ENCODE data around the gene CGN. TPM values are rescaled to one million over a fixed set of nuclear protein-coding genes. Genes with fewer than 3 reads are reported as not detected.

The CGN gene
- total RNA-seq, 2 donors from 2014 or later = 2.7 to 5.5 TPM

DNA sequence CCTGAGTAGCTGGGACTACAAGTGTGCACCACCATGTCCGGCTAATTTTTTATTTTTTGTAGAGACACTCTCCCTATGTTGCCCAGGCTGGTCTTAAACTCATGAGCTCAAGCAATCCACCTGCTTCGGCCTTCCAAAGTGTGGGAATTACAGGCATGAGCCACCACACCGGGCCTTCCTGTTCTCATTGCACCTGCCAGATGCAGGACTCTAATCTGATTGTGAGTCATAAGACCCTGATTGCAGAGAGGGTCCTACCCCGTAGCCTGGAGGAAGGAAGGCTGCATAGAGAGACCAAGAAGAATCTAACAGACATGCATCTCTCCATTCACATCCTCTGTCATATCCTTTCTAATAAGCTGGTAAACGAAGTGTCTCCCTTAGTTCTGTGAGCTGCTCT lies 19.5 kb upstream of the CGN start:
- Mint-ChIP-seq H3K9me3 (no peaks in the 10 kb centered on the region), H3K27me3 (no peaks in the 10 kb centered on the region), H3K4me1 (peaks cover 6% of the 10 kb centered on the region), H3K4me3 (no peak overlapping the region), H3K36me3 (ENCODE audit: low read depth) (no peaks in the 10 kb centered on the region), H3K27ac (no peak overlapping the region)
- no peak for ATAC-seq (replicated peaks)

DNA sequence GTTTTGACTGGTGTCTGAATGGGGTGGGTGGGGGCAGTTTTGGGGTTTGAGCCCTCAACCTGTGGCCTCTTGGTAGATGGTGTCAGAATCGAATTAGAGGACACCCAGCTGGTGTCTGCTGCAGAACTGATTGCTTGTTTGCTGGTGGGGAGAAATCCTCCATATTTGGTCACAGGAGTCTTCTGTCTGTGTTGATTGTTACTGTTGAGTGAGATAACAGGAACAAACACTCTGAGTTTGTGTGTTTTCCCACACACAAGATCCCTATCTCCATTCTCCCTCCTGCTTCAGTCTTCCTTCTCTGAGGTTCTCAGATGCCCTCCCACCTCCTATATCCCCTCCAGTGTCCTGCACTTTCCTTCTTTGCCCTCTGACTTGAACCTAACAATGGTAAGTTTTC lies 19.1 kb upstream of the CGN start:
- H3K36me3 Mint-ChIP-seq (ENCODE audit: low read depth) = no peaks in the 10 kb centered on the region
- no peak overlapping the region for H3K27ac Mint-ChIP-seq
- H3K9me3 Mint-ChIP-seq = no peaks in the 10 kb centered on the region
- no peak for ATAC-seq (replicated peaks)
- no peaks in the 10 kb centered on the region for H3K27me3 Mint-ChIP-seq
- no peak overlapping the region for H3K4me3 Mint-ChIP-seq
- H3K4me1 Mint-ChIP-seq = peaks cover 6% of the 10 kb centered on the region

DNA sequence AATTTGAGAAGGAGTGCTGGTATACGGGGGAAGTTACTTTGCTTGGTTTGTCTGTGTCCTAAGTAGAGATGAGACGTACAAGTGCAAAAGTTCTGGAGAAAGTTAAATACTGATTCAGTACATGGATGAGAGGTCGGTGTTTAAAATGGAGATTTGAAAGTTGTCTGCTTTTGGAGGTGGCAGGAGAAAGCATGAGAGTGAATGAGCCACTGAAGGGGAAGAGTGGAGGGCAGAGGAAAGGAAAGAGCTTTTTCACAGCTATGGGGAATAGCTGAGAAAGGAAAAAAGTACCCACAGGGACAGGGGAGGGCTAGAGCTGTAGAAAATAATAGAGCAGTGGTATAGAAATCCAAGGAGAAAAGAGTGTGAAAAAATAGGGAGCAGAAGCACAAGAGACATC lies 18.1 kb upstream of the CGN start:
- no peaks in the 10 kb centered on the region for H3K36me3 Mint-ChIP-seq (ENCODE audit: low read depth)
- H3K27ac Mint-ChIP-seq = no peak overlapping the region
- H3K4me3 Mint-ChIP-seq = no peak overlapping the region
- ATAC-seq (replicated peaks) = no peak
- H3K9me3 Mint-ChIP-seq = no peaks in the 10 kb centered on the region
- H3K4me1 Mint-ChIP-seq = peaks cover 6% of the 10 kb centered on the region
- H3K27me3 Mint-ChIP-seq = no peaks in the 10 kb centered on the region

DNA sequence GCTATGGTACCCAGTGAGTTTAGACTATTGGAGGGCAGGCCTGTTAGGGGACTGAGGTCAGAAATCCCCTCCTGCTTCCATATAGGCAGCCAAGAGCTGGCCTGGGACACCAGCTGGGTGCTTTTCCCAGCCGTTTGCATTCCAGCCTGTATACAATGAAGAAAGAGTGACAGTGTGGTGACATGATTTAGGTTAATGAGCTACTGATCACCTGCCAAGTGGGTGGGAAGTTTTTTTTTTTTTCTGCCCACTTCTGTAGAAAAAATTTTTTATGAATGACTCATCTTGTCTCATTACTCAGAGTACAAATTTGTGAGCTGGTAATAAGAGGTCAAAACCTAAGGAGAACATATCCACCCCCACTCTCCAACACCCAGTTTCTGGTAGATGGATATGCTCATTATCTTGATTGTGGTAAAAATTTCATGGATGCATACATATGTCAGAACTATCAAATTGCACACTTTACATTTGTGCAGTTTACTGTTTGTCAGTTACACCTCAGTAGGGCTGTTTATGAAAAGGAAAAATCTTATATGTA lies 16.4 kb upstream of the CGN start:
- Mint-ChIP-seq H3K27ac (no peak overlapping the region), H3K4me3 (no peak overlapping the region), H3K27me3 (no peaks in the 10 kb centered on the region), H3K4me1 (peaks cover 6% of the 10 kb centered on the region), H3K9me3 (no peaks in the 10 kb centered on the region), H3K36me3 (ENCODE audit: low read depth) (no peaks in the 10 kb centered on the region)
- ATAC-seq (replicated peaks) = peak; percentile 91

DNA sequence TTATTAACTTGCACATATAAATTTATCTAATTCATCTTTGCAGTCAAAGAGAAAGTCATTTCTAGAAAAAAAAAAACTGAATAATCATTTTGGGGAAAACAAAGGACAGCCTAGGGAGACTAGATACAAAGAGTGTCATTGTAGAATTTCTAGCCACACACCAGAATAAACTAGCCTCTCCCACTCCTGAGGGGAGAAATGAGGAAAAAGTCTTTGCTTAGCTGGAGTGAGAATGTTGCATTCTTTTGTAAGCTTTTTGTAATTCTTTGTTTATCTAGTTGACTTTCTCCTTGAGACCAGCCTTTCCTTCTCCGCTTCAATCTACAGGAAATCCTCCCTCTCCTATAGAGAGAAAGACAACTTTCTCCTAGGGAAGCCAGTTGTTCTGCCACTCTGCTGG lies 15.9 kb upstream of the CGN start:
- H3K27ac Mint-ChIP-seq = no peak overlapping the region
- H3K9me3 Mint-ChIP-seq = no peaks in the 10 kb centered on the region
- H3K27me3 Mint-ChIP-seq = no peaks in the 10 kb centered on the region
- H3K36me3 Mint-ChIP-seq (ENCODE audit: low read depth) = no peaks in the 10 kb centered on the region
- ATAC-seq (replicated peaks) = no peak
- peaks cover 6% of the 10 kb centered on the region for H3K4me1 Mint-ChIP-seq
- no peak overlapping the region for H3K4me3 Mint-ChIP-seq

DNA sequence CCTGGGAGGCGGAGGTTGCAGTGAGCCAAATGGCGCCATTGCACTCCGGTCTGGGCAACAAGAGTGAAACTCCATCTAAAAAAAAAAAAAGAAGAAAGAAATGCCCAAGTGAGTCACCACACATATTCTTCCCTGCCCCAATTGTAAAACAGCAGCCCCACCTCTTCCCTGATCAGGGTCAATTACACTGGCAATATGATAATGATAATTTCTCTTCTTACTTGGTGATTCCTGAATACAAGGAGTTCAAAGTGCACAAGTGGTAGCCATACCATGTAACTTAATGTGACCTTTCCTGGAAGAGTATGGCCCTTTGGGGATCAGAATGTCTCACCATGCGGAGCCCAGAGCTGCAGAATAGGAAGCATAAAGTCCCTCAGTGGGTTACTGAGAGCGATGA lies 11.8 kb upstream of the CGN start:
- Mint-ChIP-seq H3K27me3 (no peaks in the 10 kb centered on the region), H3K36me3 (ENCODE audit: low read depth) (no peaks in the 10 kb centered on the region), H3K4me1 (peaks cover 6% of the 10 kb centered on the region), H3K9me3 (no peaks in the 10 kb centered on the region), H3K4me3 (no peak overlapping the region), H3K27ac (no peak overlapping the region)
- ATAC-seq (replicated peaks) = no peak

DNA sequence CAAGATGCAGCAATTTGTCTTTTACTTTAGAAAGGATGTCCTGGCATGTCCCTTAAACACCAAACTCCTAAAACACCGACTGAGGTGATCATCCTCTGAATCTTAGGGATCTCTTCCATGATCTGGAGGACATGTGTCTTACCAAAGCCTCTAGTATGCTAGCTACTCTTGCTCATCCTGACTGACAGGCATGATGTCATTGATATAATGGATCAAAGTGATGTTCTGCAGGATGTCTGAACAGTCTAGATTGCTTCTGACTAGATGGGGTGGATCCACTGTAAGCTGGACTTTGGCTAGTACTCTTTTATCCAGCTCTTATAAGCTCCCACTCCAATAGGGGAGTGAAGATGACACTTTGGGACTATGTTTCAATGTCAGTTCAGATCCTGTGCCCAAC lies 11.3 kb upstream of the CGN start:
- H3K27ac Mint-ChIP-seq = no peak overlapping the region
- no peak for ATAC-seq (replicated peaks)

DNA sequence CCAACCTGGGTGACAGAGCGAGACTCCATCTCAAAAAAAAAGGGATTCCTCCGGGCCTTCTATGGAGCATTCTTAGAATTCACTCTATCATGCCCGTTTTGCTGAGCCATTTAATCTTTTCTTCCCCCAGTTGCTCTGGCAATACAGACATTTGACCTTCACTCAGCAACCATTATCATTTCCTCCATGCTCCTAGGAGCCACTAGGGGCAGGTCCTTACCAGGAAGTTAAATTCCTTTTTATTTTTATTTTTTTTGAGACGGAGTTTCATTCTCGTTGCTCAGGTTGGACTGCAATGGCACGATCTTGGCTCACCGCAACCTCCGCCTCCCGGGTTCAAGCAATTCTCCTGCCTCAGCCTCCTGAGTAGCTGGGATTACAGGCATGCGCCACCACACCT lies 9.7 kb upstream of the CGN start:
- Mint-ChIP-seq H3K4me3 (no peak overlapping the region), H3K27ac (no peak overlapping the region), H3K36me3 (ENCODE audit: low read depth) (no peaks in the 10 kb centered on the region), H3K4me1 (no peaks in the 10 kb centered on the region), H3K9me3 (no peaks in the 10 kb centered on the region), H3K27me3 (no peaks in the 10 kb centered on the region)
- no peak for ATAC-seq (replicated peaks)

More for the DNA sequence above, 11.3 kb upstream of the CGN start:
- H3K4me3 Mint-ChIP-seq = no peak overlapping the region
- no peaks in the 10 kb centered on the region for H3K9me3 Mint-ChIP-seq
- H3K27me3 Mint-ChIP-seq = no peaks in the 10 kb centered on the region
- no peaks in the 10 kb centered on the region for H3K36me3 Mint-ChIP-seq (ENCODE audit: low read depth)
- peaks cover 2% of the 10 kb centered on the region for H3K4me1 Mint-ChIP-seq

DNA sequence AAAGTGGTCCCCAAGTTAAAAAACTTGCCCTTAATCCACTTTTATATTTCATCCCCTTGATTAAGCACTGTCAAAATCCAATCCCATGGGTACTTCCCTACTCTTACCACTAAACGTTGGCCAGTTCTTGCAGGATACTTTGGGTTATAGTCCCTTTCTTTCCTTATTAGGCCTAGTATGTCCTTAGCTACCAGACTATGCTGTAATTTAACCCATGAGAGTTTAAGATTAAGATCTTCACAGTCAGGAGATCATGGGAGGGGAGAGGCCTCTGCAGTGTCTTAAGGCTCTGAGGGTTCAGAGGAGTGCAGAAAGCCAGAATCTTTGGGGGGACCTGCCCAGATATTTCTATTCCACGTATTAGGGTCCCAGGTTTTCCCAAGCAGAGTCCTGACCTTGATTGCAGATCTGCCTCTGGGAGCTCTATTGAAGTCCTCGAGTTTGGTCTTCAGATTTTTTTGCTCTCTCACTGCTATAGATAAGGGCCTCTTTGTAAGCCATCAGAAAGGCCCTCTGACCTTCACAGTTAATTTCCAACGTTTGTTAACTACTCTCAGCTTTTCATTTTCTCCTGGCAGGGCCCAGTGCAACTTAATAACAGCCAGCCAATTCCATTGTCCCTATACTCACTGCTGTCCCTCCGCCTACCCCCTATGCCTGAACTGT lies 9.0 kb upstream of the CGN start:
- Mint-ChIP-seq H3K4me3 (no peak overlapping the region), H3K27me3 (no peaks in the 10 kb centered on the region), H3K9me3 (no peaks in the 10 kb centered on the region), H3K36me3 (ENCODE audit: low read depth) (no peaks in the 10 kb centered on the region), H3K4me1 (peaks cover 2% of the 10 kb centered on the region), H3K27ac (no peak overlapping the region)
- no peak for ATAC-seq (replicated peaks)

DNA sequence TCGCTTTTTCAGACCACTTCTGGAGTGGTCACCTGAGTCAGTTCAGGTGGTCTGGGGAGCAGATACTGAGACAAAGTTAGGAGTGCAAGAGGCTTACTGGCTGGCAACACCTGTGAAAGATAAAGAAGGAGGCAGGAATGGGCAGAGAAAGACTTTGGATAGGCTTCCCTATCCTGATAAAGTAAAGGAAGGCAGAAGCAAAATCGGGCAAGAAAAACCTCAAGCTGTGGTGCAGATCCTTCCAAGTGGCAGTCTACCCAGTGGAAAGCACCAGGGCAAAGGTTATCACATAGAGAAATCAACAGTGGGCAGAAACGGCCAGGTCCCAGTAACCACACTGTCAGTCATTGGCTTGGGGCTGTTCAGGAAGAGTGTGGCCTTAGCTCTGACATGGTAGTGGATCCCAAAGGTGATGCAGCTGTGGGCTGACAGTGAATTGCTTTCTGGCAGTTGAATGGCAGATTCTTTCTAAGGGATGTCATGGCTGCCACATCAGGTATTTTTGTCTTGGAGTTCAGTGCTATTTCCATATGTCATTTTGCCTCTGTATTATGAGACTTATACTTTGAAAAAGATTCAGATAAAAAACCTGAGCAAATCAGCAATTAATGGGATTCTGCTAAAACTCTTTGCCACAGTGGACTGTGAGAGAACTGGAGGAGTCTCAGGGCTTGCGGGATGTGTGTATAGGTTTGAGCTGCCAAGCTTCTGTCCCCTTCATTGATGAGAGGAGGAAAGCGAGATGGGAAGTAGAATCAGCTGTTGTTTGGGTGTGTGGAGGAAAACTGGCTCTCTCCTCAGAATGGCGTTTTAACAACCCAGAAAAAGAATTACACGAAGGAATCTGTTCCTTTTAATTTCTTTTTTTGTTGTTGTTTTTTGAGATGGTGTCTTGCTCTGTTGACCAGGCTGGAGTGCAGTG lies 8.1 kb upstream of the CGN start:
- no peaks in the 10 kb centered on the region for H3K9me3 Mint-ChIP-seq
- no peaks in the 10 kb centered on the region for H3K27me3 Mint-ChIP-seq
- H3K4me1 Mint-ChIP-seq = peaks cover 5% of the 10 kb centered on the region
- H3K27ac Mint-ChIP-seq = no peak overlapping the region
- no peak overlapping the region for H3K4me3 Mint-ChIP-seq
- no peaks in the 10 kb centered on the region for H3K36me3 Mint-ChIP-seq (ENCODE audit: low read depth)
- ATAC-seq (replicated peaks) = peak; percentile 46

DNA sequence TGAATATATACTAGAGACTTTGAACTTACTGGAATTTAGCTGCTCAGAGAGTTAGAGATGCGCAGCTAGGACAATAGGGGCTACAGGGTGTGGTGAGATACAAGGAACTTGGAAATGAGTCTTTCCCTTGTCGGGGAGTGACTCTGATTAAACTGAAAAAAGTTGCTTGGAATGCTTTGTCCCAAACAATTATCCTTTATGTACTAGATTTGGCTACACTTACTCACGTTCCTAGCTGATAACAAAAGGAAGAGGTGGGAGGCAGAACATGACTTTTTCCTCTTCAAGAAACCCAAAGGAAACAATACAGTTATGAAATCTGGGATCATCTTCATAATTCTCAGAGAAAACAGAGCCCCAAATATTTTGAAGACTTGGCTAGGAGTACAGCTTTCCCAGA lies 6.9 kb upstream of the CGN start:
- no peaks in the 10 kb centered on the region for H3K27me3 Mint-ChIP-seq
- H3K36me3 Mint-ChIP-seq (ENCODE audit: low read depth) = no peaks in the 10 kb centered on the region
- no peak for ATAC-seq (replicated peaks)
- peaks cover 5% of the 10 kb centered on the region for H3K4me1 Mint-ChIP-seq
- H3K9me3 Mint-ChIP-seq = no peaks in the 10 kb centered on the region
- H3K4me3 Mint-ChIP-seq = no peak overlapping the region
- H3K27ac Mint-ChIP-seq = no peak overlapping the region

DNA sequence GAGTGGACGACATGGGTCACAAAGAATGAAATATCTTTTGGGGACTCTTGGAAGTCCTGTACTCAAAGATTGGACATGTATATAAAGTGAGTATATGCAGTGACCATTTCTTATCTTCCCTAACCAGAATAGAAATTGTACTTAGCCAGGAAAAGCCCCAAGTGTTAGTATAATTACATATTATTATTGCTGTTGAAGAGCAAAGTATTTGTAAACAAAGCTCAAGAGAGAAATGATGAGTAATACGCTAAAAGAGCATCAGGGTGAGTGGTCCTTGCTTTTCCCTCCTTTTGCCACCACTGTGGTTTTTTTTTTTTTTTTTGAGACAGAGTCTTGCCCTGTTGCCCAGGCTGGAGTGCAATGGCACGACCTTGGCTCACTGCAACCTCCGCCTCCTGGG lies 6.4 kb upstream of the CGN start:
- Mint-ChIP-seq H3K27me3 (no peaks in the 10 kb centered on the region), H3K4me3 (no peak overlapping the region), H3K36me3 (ENCODE audit: low read depth) (no peaks in the 10 kb centered on the region), H3K4me1 (peaks cover 5% of the 10 kb centered on the region), H3K9me3 (no peaks in the 10 kb centered on the region), H3K27ac (no peak overlapping the region)
- ATAC-seq (replicated peaks) = no peak

DNA sequence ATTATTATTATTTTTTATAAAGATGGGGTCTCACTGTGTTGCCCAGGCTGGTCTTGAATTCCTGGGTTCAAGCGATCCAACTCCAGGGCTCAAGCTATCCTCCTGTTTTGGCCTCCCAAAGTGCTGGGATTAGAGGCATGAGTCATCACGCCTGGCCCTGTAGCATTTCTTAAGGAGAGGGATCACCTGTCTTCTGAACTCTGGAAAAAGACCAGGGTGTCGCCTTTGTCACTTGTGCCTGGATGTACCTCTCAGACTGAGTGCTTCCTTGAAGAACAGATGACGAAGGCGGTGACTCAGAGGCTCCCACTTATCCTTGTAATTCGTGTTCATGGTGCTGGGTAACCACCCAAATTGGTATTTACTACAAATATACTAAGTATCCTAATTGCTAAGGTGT lies 2.4 kb upstream of the CGN start:
- Mint-ChIP-seq H3K4me1 (peaks cover 12% of the 10 kb centered on the region), H3K27ac (no peak overlapping the region), H3K27me3 (no peaks in the 10 kb centered on the region), H3K4me3 (no peak overlapping the region), H3K36me3 (ENCODE audit: low read depth) (no peaks in the 10 kb centered on the region), H3K9me3 (no peaks in the 10 kb centered on the region)
- no peak for ATAC-seq (replicated peaks)

DNA sequence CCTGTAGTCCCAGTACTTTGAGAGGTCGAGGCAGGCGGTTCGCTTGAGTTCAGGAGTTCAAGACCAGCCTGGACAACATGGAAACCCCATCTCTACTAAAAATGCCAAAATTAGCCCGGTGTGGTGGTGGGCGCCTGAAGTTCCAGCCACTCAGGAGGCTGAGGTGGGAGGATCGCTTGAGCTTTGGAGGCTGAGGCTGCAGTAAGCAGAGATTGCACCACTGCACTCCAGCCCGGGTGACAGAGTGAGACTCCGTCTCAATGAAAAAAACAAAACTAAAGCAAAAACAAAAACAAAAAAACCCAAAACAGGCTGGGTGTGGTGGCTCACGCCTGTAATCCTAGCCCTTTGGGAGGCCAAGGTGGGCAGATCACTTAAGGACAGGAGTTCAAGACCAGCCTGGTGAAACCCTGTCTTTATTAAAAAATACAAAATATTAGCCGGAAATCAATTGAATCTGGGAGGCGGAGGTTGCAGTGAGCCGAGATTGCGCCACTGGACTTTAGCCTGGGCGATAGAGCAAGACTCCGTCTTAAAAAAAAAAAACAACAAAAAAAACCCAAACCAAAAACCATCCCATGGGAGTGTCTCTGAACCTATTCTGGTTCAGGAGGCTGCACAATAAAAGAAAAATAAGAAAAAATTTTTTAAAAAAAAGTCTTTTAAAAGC lies 1.7 kb upstream of the CGN start:
- H3K36me3 Mint-ChIP-seq (ENCODE audit: low read depth) = no peaks in the 10 kb centered on the region
- peaks cover 15% of the 10 kb centered on the region for H3K4me1 Mint-ChIP-seq
- H3K4me3 Mint-ChIP-seq = peak overlapping the region; percentile 81

DNA sequence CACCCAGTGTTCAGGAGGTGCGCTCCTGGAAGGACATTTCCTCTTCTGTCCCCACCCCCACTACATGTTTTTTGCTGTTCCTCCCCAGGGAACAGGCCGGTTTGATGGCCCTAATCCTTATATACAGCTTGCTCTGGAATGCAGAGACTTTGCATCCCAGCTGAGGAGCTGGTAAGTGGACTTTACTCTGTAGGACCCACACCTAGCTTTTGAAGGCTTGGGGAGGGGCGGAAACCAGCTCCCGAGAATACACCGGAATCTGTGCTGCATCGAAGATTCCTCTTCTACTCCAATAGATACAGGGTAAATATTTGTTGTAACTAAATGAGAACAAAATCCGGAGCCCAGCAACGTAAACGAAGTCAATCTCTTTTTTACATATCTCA lies 1.2 kb upstream of the CGN start:
- Mint-ChIP-seq H3K27ac (no peak overlapping the region), H3K27me3 (no peaks in the 10 kb centered on the region), H3K4me1 (peaks cover 15% of the 10 kb centered on the region), H3K4me3 (peak overlapping the region; percentile 81), H3K9me3 (no peaks in the 10 kb centered on the region), H3K36me3 (ENCODE audit: low read depth) (no peaks in the 10 kb centered on the region)
- ATAC-seq (replicated peaks) = no peak

More for the DNA sequence above, 1.7 kb upstream of the CGN start:
- Mint-ChIP-seq H3K9me3 (no peaks in the 10 kb centered on the region), H3K27me3 (no peaks in the 10 kb centered on the region), H3K27ac (no peak overlapping the region)
- no peak for ATAC-seq (replicated peaks)
